DOHH2 (cell line): ENCODE results near the gene NSUN5.
"Not testable (repeated sequence)": the region's sequence is repeated elsewhere in the genome, so short reads cannot be mapped to it uniquely, and the experiment has no call there.

Experiments
- H3F3A ChIP-seq: fragments of 200-600 bp; sonication (generic), shearing (Covaris generic); 2 replicates; pipeline ENCODE4 v1.6.0; 2016; ENCODE audit warnings: antibody characterized with exemption, mild to moderate bottlenecking; ENCODE audit not compliant: control insufficient read depth, insufficient read depth
- H3K27ac ChIP-seq: fragments of 200-600 bp; sonication (generic); 2 replicates; pipeline ENCODE4 v1.5.1; 2014; ENCODE audit warnings: low read depth, mild to moderate bottlenecking, low read length, moderate library complexity
- H3K27me3 ChIP-seq: fragments of 200-600 bp; sonication (generic); 2 replicates; pipeline ENCODE4 v1.6.1; 2014; ENCODE audit warnings: mild to moderate bottlenecking, low read length, mixed read lengths; ENCODE audit not compliant: control insufficient read depth
- H3K36me3 ChIP-seq: fragments of 200-600 bp; sonication (generic); 2 replicates; pipeline ENCODE4 v1.6.1; 2014; ENCODE audit warnings: mild to moderate bottlenecking, low read length, moderate library complexity, mixed read lengths; ENCODE audit not compliant: control insufficient read depth
- H3K4me1 ChIP-seq: fragments of 200-600 bp; sonication (generic); 2 replicates; pipeline ENCODE4 v1.6.1; 2014; ENCODE audit warnings: mild to moderate bottlenecking, low read length, mixed read lengths; ENCODE audit not compliant: control insufficient read depth
- H3K4me2 ChIP-seq: fragments of 200-600 bp; sonication (generic); 2 replicates; pipeline ENCODE4 v1.6.0; 2014; ENCODE audit warnings: mild to moderate bottlenecking, low read length, moderate library complexity
- H3K4me3 ChIP-seq: fragments of 200-600 bp; sonication (generic); 2 replicates; pipeline ENCODE4 v1.5.1; 2014; ENCODE audit warnings: mild to moderate bottlenecking, low read length, mixed read lengths
- H3K79me2 ChIP-seq: fragments of 200-600 bp; sonication (generic); 2 replicates; pipeline ENCODE4 v1.6.1; 2014; ENCODE audit warnings: mild to moderate bottlenecking, low read length, mixed read lengths; ENCODE audit not compliant: control insufficient read depth
- H3K9me2 ChIP-seq: fragments of 200-600 bp; sonication (generic); replicated peaks from 2 replicates; pipeline ENCODE4 v1.6.1; 2014; ENCODE audit warnings: mild to moderate bottlenecking, low read length, mixed read lengths; ENCODE audit not compliant: control insufficient read depth
- H3K9me3 ChIP-seq: fragments of 200-600 bp; sonication (generic); 2 replicates; pipeline ENCODE4 v1.6.1; 2014; ENCODE audit warnings: antibody characterized with exemption, low read length, mixed read lengths; ENCODE audit not compliant: control insufficient read depth, insufficient read depth
- H4K20me1 ChIP-seq: fragments of 200-600 bp; sonication (generic); 2 replicates; pipeline ENCODE4 v1.6.0; 2014; ENCODE audit warnings: low read depth, mild to moderate bottlenecking, antibody characterized with exemption, low read length, moderate library complexity; ENCODE audit not compliant: control insufficient read depth, insufficient read depth
- TF ChIP-seq, protein P1 (sequence below): fragments of 200-600 bp; sonication (generic); IDR thresholded peaks from one replicate; pipeline ENCODE4 v1.5.1; 2014; ENCODE audit warnings: antibody characterized with exemption, mild to moderate bottlenecking, low read depth, low read length; ENCODE audit not compliant: poor library complexity, severe bottlenecking

The NSUN5 gene

DNA sequence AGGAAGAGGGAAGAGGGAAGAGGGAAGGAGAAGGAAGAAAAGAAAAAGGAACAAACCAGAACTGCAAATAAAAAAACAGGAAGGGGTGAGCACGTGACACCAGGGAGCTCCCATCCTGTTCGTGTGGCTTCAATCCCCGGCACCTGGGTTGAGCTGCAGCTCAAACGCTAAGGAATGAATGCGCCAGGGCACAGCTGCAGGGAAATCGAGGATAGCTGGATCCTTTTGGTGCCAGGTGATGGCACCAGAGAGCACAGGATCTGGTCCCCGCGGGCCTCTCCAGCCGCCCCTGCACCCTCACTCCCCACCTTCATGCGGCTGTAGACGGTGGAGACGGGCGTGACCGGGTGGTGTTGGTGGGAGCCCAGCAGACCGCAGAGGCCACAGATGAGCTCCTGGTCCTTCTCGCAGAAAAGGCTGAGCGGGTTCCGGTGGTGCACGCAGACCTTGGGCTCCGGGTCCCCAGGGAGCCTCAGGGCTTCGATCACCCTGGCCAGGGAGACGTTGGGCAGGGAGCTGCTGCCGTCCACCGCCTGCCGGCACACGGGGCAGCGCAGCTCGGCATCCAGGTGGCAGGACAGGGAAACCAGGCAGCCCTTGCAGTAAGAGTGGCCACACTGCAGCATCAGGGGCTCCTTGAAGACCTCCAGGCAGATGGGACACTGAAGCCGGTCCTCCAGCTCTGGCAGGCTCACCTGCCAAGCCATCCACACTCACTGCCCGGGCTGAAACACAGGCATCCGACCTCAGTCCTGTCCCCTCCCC is 15.6 kb upstream of the NSUN5 start:
- H3K27ac ChIP-seq, H3K36me3 ChIP-seq, H3K79me2 ChIP-seq, H3K27me3 ChIP-seq, H3F3A ChIP-seq, H4K20me1 ChIP-seq, H3K9me3 ChIP-seq, H3K9me2 ChIP-seq: not testable (repeated sequence)
- peaks cover 14% of the 10 kb centered on the region for H3K4me1 ChIP-seq
- peak overlapping the region; percentile 45 for H3K4me3 ChIP-seq
- TF ChIP-seq, protein P1, sequence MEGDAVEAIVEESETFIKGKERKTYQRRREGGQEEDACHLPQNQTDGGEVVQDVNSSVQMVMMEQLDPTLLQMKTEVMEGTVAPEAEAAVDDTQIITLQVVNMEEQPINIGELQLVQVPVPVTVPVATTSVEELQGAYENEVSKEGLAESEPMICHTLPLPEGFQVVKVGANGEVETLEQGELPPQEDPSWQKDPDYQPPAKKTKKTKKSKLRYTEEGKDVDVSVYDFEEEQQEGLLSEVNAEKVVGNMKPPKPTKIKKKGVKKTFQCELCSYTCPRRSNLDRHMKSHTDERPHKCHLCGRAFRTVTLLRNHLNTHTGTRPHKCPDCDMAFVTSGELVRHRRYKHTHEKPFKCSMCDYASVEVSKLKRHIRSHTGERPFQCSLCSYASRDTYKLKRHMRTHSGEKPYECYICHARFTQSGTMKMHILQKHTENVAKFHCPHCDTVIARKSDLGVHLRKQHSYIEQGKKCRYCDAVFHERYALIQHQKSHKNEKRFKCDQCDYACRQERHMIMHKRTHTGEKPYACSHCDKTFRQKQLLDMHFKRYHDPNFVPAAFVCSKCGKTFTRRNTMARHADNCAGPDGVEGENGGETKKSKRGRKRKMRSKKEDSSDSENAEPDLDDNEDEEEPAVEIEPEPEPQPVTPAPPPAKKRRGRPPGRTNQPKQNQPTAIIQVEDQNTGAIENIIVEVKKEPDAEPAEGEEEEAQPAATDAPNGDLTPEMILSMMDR: peak; percentile 53
- H3K4me2 ChIP-seq: peak overlapping the region; percentile 57

DNA sequence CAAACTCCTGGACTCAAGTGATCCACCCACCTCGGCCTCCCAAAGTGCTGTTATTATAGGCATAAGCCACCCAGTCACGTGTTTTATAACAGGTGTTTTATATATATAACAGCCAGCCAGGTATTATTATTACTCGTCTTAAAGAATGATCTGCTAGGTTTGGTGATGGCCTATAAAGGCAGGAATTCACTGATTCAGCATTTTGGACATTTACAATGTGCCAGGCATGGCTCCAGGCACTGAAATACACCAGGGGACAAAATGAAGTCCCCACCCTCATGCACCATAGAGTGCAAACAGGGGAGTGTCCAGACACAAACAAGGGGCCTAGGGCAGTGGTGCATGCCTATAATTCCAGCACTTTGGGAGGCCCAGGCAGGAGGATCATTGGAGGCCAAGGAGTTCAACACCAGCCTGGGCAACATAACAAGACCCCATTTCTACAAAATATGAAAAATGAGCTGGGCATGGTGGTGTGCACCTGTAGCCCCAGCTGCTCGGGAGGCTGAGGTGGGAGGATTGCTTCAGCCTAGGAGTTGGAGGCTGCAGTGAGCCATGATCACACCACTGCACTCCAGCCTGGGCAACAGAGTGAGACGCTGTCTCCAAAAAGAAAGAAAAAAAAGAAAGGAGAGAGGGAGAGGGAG is 14.9 kb upstream of the NSUN5 start:
- not testable (repeated sequence) for H3K27me3 ChIP-seq, H3K9me3 ChIP-seq, H4K20me1 ChIP-seq, H3F3A ChIP-seq, H3K36me3 ChIP-seq, H3K79me2 ChIP-seq, H3K27ac ChIP-seq, H3K9me2 ChIP-seq
- Histone ChIP-seq H3K4me3 (peak overlapping the region; percentile 45), H3K4me1 (peaks cover 14% of the 10 kb centered on the region), H3K4me2 (peak overlapping the region; percentile 57)

DNA sequence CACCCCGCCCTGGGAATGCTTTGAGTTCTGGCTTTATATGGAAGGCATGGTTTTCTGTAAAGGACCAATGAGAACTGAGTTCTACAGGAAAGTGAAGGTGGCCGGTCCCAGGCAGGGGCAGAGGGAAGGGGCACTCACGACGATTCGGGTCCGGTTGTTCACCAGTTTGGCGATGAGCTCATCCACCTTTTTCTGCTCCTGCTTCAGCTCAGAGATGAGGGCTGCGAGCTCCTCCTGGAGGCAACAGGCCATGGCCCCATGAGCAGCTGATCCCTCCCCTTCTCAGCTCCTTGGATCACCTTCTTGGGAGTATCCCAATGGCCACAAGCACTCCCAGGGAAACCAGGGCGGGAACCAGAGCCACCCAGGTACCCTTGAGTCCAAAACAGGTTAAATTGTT is 11.4 kb upstream of the NSUN5 start:
- peaks cover 14% of the 10 kb centered on the region for H3K4me1 ChIP-seq
- not testable (repeated sequence) for H3K79me2 ChIP-seq, H3K9me3 ChIP-seq, H3K9me2 ChIP-seq, H3K4me2 ChIP-seq, H3K36me3 ChIP-seq, H3K4me3 ChIP-seq, H3K27ac ChIP-seq, H4K20me1 ChIP-seq, H3F3A ChIP-seq, H3K27me3 ChIP-seq

DNA sequence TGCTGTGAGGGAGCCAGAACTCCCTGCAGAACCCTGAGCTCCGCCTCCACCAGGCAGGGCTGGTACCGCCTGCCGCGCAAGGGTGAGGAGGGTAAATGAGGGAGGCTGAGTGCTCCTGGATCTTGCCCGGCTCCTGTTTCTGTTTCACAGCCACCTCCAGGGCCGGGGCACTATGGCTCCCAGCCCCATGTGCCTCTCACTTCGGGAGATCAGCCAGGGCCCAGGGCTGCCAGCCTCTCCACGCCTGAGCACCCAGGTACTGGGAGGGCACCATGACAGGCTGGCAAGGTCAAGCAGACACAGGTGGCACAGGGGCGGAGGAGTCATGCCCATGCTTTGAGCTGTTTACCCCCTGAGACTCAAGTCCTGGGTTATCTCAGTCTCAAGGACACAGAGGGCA is 10.9 kb upstream of the NSUN5 start:
- not testable (repeated sequence) for H3K4me2 ChIP-seq, H4K20me1 ChIP-seq, H3K9me3 ChIP-seq, H3K4me3 ChIP-seq, H3F3A ChIP-seq, H3K36me3 ChIP-seq, H3K27me3 ChIP-seq, H3K79me2 ChIP-seq, H3K27ac ChIP-seq, H3K9me2 ChIP-seq
- H3K4me1 ChIP-seq: peaks cover 13% of the 10 kb centered on the region

DNA sequence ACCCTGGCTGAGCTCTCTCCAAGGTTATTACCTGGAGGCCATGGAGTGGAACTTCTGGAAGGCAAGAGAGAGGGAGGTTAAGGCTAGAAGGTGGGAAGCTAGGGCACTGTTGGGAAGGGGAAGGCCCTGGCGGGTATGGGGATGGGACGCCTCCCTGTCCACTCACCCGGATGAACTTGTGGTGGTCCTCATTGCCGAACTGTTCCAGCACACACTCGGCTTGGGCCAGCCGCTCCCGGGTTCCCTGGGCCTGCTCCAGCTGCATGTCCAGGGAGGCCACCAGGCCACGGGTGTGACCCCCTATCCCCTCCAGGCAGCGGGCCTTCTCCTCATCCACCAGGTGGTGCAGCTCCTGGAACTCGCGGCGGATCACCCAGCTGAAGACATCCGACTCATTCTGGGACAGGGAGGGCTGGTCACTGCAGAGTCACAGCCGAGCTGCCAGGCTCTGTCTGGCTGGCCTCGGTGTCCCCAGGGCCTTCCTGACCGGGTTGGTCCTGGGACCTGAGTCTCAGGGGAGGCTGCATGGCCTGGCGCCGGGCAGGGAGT is 10.1 kb upstream of the NSUN5 start:
- not testable (repeated sequence) for H3K4me2 ChIP-seq, H3K36me3 ChIP-seq, H3K4me1 ChIP-seq, H3K4me3 ChIP-seq, H3K27ac ChIP-seq, H3K79me2 ChIP-seq, H4K20me1 ChIP-seq, H3K9me2 ChIP-seq, H3K9me3 ChIP-seq, H3K27me3 ChIP-seq, H3F3A ChIP-seq
